Uterus (tissue), 4 donors: Measurements from ENCODE around the gene CAPZA2. TPM values are rescaled to one million over a fixed set of nuclear protein-coding genes. Genes with fewer than 3 reads are reported as not detected.
"Not testable (repeated sequence)": the region's sequence is repeated elsewhere in the genome, so short reads cannot be mapped to it uniquely, and the experiment has no call there.

Experiments
- DNase-seq, 2 donors: peaks; one replicate each; pipeline ENCODE4 v3.0.0-alpha.2; 2019 to 2020
- H3K27ac ChIP-seq, 2 donors: fragments of 200-600 bp; sonication (generic); 1 replicate in 1 of 2; 2 replicates in 1 of 2; pipeline ENCODE4 v1.5.1; 2016 to 2018
- H3K27me3 ChIP-seq, 2 donors: fragments of 200-600 bp; sonication (generic); one replicate each; pipeline ENCODE4 v1.5.1; 2018 to 2019; ENCODE audit warnings: control low read depth in 1 of 2
- H3K36me3 ChIP-seq, 2 donors: fragments of 200-600 bp; sonication (generic); one replicate each; pipeline ENCODE4 v1.5.1; 2019; ENCODE audit warnings: control low read depth in 1 of 2
- H3K4me1 ChIP-seq, 2 donors: fragments of 200-600 bp; sonication (generic); one replicate each; pipeline ENCODE4 v1.5.1; 2018 to 2019; ENCODE audit warnings: control low read depth in 1 of 2
- H3K4me3 ChIP-seq, 2 donors: fragments of 200-600 bp; sonication (generic); 1 replicate in 1 of 2; 2 replicates in 1 of 2; pipeline ENCODE4 v1.5.1; 2018 to 2019; ENCODE audit warnings: mild to moderate bottlenecking in 1 of 2
- H3K9me3 ChIP-seq, 2 donors: fragments of 200-600 bp; sonication (generic); one replicate each; pipeline ENCODE4 v1.5.1; 2019; ENCODE audit warnings: control low read depth in 1 of 2
- CTCF ChIP-seq, 4 experiments: fragments of 200-600 bp in 2 of 4; fragments of 450-650 bp in 2 of 4; sonication (generic) in 2 of 4; IDR thresholded peaks; one replicate each; pipeline ENCODE4 v1.5.1; 2016 to 2019; ENCODE audit warnings: antibody characterized with exemption in 4 of 4, mild to moderate bottlenecking in 2 of 4, moderate library complexity in 1 of 4
- POLR2A ChIP-seq, 2 donors: fragments of 450-650 bp; IDR thresholded peaks; one replicate each; pipeline ENCODE4 v1.6.1; 2016; ENCODE audit warnings: antibody characterized with exemption in 2 of 2, mild to moderate bottlenecking in 1 of 2, moderate library complexity in 1 of 2
- intact Hi-C: fragments of 100-400 bp; cut with DNase I; formaldehyde crosslinking; loops from one replicate; pipeline ENCODE4 v1.15.1; 2023; ENCODE audit warnings: low total_unique reads
- total RNA-seq, 4 donors: library from RNA; depleted of rRNA in 3 of 4; stranded (reverse); fragments of >200 nt in 3 of 4; gene quantifications; one replicate each; pipeline versions ENCODE4 v1.1.0 to v1.2.4, GENCODE V29; 2014 to 2023
- donor health status: DM: yes; HTN: yes; CAD: no.

CAPZA2 gene
- total RNA-seq, 4 donors from 2014 or later = 142 to 467 (median 219) TPM

GRCh38 chr7:116934580-116934979, 72.2 kb downstream of the CAPZA2 start:
- TF ChIP-seq CTCF (IDR thresholded peaks at IDR 0.05) (no peak), POLR2A (IDR thresholded peaks at IDR 0.05) (no peak)

GRCh38 chr7:116936844-116937243, 74.5 kb downstream of the CAPZA2 start:
- H3K9me3 ChIP-seq, intact Hi-C loops, H3K4me1 ChIP-seq, H3K36me3 ChIP-seq, DNase-seq, H3K27me3 ChIP-seq, H3K27ac ChIP-seq, H3K4me3 ChIP-seq: not testable (repeated sequence)

More at GRCh38 chr7:116934580-116934979, 72.2 kb downstream of the CAPZA2 start:
- Histone ChIP-seq H3K27ac (no peak overlapping the region), H3K27me3 (no peaks in the 10 kb centered on the region), H3K4me3 (no peak overlapping the region), H3K36me3 (no peaks in the 10 kb centered on the region), H3K9me3 (no peaks in the 10 kb centered on the region), H3K4me1 (no peaks in the 10 kb centered on the region)
- no peak for DNase-seq
- intact Hi-C loops = loop anchor here (5.0 kb wide), 1 partner anchor 193 kb away; no protein-coding TSS in a partner anchor

GRCh38 chr7:116938678-116939077, 76.3 kb downstream of the CAPZA2 start:
- Histone ChIP-seq H3K36me3 (no peaks in the 10 kb centered on the region), H3K4me3 (no peak overlapping the region), H3K27ac (no peak overlapping the region), H3K9me3 (no peaks in the 10 kb centered on the region), H3K27me3 (no peaks in the 10 kb centered on the region), H3K4me1 (no peaks in the 10 kb centered on the region)
- TF ChIP-seq CTCF (IDR thresholded peaks at IDR 0.05) (no peak), POLR2A (IDR thresholded peaks at IDR 0.05) (no peak)
- no peak for DNase-seq
- intact Hi-C loops = no loop called here

GRCh38 chr7:116940689-116941370, 78.4 kb downstream of the CAPZA2 start:
- Histone ChIP-seq H3K27ac (no peak overlapping the region), H3K9me3 (no peaks in the 10 kb centered on the region), H3K4me1 (no peaks in the 10 kb centered on the region), H3K36me3 (no peaks in the 10 kb centered on the region), H3K27me3 (no peaks in the 10 kb centered on the region), H3K4me3 (no peak overlapping the region)
- TF ChIP-seq POLR2A (IDR thresholded peaks at IDR 0.05) (no peak), CTCF (IDR thresholded peaks at IDR 0.05) (no peak)
- intact Hi-C loops = no loop called here
- no peak for DNase-seq

- H3K9me3 ChIP-seq = no peaks in the 10 kb centered on the region
- no peaks in the 10 kb centered on the region for H3K27me3 ChIP-seq
- H3K4me3 ChIP-seq = no peak overlapping the region
- H3K27ac ChIP-seq = no peak overlapping the region
- TF ChIP-seq POLR2A (IDR thresholded peaks at IDR 0.05) (no peak), CTCF (IDR thresholded peaks at IDR 0.05) (no peak)
- H3K36me3 ChIP-seq = no peaks in the 10 kb centered on the region
- no peaks in the 10 kb centered on the region for H3K4me1 ChIP-seq
- DNase-seq = no peak
- intact Hi-C loops = no loop called here
These were observed 80.1 kb downstream of the CAPZA2 start for GRCh38 chr7:116942504-116942903.
